GM19351 (cell line): ENCODE measurements around the gene GNA14.
"Not testable (repeated sequence)": the region's sequence is repeated elsewhere in the genome, so short reads cannot be mapped to it uniquely, and the experiment has no call there.

ENCODE experiments used
- ATAC-seq: cut with Tn5 transposase; IDR thresholded peaks from one replicate; pipeline ENCODE4 v1.9.1; 2021; ENCODE audit warnings: mild to moderate bottlenecking, moderate library complexity; ENCODE audit not compliant: unreplicated experiment

Gene GNA14

DNA sequence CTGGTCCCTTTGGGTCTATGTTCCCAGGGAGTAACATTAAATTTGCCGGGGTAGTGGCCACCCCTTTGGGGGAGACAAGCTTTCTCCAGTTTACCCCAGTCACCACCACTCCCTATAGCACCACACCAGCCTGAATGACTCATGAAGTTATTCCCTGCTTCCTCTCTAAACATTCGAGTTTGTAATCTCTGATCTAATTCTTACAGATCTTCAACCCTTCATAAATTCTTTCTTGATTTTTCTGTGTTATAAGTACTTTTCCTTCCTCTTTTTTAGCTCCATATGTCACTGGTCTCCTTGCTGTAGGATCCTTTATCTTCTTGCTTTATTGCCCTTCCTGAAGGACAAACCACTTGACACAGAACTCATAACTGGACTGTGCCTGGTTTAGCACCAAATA lies 55.6 kb downstream of the GNA14 start:
- ATAC-seq, result no peak

DNA sequence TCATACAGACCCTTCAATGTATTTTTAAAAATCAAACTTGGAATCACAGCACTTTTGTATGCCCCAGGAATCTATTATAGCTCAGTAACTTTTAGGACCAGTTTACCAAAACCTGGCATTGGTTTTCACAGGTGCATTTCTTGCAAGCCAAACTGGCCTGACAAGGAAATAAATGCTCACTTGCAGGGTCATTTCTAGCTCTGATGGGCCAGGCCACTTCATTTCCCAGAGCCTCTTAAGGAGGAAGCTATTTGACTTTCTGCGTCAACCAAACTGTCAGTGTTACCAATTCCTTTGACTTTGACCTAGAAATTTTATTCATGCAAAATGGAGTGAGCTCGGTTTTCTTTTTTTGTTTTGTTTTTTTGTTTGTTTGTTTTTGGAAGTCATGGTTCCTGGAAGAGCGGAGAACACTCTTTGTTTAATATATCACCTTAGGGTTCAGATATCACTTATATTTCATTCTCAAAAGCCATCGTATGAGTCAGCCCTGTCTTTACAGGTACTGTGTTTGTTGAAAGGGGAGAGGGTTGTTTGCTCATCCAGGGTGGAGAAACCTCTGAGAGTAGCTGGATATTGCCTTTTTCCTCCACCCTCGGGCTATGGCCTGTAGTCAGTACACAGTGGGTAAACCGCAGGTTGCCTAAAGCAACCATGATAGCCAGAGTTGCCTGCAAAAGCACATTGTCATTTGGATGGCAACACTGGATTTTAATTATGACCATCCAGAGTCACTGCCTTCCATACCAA lies 58.9 kb downstream of the GNA14 start:
- ATAC-seq, result no peak

DNA sequence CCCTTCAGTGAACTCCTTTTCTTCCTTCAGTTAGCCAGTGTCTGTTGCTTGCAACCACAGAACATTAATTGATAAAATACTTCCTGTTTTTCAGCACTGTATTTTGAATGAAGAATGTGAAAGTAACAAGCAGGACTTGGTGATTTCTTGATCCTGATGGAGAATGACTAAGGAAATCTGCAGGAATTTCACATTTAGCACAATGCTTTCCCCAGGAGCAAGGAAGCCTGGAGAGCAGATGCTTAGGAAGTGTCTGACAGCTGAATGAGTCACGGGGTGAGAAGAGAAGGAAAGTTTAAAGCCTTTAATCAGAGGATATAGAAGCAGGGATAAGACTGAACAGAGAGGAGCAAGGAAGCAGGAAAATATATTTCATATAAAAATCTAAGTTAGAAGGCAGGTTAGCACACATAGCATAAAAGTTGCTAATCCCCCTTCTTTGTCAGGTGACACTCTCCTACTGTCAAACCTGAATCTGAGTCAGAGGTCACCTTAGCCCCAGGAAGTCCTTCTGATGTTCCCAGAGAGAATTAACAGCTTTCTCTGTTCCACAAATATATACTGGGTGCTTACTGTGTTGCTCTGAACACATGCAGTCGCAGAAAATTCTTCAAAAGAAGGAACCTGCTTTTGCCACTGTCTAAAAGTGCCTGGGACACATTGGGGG lies 59.7 kb downstream of the GNA14 start:
- ATAC-seq, result no peak

DNA sequence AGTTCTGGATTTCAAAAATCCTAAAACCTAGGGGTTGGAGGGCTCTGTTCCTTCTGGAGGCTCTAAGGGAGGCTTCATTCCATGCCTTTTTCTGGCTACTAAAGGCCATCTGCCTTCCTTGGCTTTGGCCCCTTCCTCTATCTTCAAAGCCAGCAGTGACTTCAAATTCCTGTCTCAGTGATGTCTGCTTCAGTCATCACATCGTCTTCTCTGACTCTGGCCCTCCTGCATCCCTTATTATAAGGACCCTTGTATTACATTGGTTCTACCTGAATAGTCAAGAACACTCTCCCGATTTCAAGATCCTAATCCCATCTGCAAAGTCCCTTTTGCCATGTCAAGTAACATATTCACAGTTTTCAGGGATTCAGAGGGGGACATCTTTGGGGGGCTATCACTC lies 60.3 kb downstream of the GNA14 start:
- no peak for ATAC-seq

DNA sequence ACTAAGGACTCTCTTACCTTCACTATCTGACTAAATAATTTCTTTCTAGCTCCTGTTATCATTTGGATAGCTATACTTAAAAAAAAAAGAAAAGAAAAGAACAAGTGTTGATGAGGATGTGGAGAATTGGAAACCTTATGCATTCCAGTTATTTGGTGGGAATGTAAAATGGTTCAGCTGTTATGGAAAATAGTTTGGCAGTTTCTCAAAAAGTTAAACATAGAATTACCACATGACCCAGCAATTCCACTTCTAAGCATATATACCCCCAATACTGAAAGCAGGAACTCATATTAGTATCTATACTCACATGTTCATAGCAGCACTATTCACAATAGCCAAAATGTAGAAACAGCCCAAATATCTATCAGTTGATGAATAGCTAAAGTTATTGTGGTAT lies 61.1 kb downstream of the GNA14 start:
- no peak for ATAC-seq

DNA sequence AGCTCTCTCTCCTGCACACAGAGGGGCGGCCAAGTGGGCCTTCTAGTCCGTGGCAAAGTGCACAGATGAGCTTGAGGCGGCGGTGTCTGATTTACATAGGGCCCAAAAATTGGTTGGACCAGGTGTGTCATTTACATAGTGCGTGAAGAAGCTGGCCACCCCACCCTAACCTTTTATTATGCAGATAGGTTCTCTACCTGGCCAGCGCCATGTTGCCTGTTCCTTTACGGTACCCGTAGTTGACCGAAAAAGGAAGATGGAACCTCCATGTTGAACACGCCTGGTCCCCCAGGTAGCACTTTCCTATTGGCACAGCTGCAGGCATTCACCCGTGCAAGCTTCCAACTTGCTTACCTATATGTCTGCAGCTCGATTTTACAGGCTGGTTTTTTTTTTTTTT lies 61.5 kb downstream of the GNA14 start:
- ATAC-seq, result no peak

DNA sequence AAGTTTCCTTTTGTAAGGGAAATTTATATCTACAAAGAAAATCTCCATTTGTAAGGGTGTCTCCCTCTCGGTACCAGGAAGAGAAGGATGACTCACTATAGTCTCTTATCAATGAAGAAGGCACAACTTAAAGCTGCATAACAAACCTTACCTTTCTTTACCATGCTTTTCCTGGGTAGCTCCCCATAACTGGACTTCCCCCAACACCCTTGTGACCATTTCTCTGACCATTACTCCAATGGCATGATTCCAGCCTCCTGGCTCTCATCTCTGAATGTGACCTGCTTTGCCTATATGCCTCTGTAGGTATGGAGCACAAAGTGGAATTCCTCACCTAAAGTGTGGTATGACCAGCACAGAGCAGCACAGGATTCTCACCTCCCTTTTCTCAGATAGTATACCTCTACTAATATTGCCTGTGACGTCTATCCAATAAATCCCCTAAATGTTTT lies 62.8 kb downstream of the GNA14 start:
- no peak for ATAC-seq

DNA sequence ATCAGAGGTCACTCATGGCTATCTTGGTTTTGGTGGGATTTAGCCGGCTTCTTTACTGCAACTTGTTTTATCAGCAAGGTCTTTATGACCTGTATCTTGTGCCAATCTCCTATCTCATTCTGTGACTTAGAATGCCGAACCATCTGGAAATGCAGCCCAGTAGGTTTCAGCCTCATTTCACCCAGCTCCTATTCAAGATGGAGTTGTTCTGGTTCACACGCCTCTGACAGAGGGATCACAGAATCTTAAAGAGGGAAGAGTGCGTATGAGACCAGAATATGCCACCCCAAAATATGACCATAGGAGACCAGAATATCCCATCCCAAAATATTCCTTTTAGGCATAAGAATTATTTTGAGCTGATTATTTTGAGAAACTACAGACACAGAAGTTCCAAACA lies 63.2 kb downstream of the GNA14 start:
- not testable (repeated sequence) for ATAC-seq

DNA sequence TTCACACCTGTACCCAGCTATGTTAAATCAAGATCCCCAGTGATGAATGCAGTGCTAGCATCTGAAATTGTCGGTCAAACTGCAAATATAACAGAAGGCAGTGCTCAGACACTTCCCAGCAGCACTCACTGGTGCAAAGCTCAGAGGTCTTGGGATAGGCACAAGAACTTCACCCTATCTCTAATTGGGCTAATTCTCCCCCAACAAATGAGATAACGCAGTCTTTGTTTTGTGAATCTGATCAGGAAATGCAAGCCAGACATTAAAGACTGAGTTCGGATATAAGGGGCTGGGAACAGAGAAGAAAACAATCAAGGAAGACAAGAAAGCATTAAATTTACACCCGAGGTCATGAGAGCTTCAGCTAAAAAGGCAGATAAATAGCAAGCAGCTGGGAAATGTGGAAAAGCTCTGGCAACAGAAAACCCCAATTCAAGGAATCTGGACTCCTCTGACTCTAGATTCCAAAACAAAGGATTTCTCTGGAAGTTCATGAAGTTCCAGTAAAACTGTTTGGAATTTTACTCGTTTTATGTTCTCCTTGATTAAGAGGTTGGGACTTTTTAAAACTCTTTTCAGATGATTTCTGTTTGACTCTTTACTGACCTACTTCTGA lies 65.1 kb downstream of the GNA14 start:
- ATAC-seq, result no peak

DNA sequence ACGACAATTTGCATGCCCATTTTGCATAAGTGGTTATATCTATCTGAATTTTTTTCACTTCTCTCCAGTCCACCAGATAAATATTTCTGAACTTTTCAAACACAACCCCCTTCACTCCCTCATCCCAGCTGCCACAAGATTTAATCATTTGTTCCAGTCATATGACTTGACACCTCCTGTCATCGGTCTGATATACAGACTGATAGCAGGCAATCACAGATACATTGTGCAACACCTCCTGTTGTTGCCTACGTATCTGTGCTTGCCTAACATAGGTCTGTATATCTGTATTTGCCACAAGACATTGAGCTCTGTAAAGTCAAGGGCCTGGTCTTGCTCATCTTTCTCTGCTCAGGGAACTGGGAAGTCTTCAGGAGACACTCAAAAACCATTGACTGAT lies 65.6 kb downstream of the GNA14 start:
- ATAC-seq, result no peak

DNA sequence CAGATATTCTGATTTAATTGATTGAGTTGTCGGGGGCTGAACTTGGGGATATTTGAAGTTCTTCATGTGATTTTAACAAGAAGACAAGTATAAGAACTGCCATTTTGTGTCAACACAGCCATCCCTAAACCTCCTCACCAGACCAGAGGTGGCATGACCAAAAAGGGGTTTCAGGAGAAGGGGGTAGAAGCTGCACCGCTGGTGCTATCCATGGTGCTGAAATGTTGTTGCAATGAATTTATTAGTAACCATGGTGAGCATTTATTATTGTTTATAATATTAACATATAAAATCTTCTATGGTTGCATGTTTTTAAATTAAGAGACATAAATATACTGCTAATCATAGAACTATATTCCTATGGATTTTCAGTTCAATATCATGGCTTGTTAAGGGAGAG lies 72.3 kb downstream of the GNA14 start:
- ATAC-seq, result no peak

DNA sequence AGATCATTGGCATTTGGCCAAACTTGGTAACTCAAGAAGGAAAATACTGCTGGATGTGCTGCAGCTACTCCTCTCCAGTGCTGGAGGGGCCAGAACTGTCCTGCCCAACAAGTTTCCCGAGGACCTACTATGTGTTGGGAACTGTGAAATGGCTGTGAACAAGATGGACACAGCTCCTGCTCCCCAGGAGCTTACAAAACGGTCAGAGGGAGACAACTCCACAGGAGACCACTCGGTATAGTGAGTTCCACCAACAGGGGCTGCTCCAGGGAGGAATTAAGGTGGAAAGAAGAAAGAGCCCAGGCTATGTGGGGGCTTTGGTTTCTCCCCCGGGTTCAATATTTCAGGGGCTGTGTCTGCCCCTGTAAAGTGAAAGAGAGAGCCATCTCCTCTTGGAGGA lies 78.8 kb downstream of the GNA14 start:
- no peak for ATAC-seq

DNA sequence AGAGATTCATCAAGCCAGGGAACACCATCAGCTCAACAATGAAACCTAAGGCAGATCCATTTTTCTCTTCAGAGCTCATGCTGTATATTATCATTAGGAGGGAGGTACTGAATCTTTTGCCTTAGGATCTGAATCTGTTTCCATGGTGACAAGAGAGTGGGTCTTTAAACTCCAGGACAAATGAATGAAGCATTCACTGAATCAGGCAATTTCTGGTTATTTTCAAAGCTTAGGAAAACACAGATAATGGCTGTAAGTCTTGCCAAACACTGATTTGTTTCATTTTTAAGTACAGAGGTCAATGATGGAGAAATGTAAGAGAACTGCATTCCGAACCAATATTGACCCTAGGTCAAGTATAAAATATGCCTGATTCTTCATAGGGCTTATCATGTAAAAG lies 84.9 kb downstream of the GNA14 start:
- ATAC-seq, result no peak

DNA sequence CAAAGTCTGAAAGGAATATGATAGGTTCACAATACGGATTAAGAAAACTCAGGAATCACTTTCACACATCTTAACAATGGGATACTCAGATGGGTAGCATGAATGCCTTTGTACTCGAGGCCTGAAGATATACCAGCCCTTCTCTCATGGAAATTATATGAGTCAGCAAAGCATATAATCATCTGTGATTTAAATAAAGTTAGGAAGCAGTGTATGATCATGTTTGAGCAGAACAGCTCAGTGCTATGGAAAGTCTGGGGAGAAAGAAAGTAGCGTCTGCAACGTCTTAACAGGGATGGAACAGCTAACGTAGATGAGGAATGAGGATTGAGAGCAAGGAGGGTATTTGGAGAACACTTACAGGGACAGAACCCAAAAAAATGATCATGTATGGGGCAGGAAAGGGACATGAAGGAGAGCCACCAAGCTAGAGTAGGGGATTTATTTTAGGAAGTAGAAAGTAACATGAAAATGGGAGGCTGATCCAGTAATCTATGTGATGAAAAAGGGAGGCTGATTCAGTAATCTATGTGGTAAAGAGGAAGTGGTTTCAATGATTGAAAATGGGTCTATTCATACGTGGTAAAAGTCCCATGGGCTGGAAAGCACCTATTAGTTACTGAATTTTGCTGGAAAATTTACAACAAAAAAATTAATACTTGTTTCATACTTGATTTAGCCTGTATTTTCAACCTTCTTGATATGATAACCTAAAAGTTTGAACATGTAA lies 85.9 kb downstream of the GNA14 start:
- ATAC-seq, result peak; percentile 67

DNA sequence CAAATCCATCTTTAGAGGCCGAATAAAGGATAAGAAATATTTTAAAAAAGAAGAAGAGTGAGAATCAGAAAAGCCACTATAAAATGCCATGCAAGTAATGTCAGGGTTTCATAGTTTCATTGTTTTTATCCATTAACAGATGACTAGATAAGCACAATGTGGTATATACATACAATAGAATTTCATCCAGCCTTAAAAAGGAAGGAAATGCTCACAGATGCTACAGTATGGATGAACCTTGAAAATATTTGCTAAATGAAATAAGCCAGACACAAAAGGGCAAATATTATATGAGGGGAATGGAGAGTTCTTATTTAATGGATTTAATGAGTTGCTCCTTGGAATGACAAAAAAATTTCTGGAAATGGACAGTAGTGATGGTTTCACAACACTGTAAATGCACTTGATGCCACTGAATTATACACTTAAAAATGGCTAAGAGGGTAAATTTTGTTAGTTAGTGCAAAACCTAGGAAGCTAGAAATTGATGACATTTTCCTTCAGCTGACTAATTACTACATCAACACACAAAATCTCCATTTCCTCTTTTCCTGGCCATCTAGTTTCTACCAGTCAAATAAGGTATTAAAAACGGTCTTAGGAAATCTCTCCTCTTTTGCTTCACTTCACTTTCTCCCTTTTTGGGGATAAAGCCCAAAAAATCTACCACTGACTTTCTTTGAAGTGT lies 86.6 kb downstream of the GNA14 start:
- ATAC-seq, result no peak

DNA sequence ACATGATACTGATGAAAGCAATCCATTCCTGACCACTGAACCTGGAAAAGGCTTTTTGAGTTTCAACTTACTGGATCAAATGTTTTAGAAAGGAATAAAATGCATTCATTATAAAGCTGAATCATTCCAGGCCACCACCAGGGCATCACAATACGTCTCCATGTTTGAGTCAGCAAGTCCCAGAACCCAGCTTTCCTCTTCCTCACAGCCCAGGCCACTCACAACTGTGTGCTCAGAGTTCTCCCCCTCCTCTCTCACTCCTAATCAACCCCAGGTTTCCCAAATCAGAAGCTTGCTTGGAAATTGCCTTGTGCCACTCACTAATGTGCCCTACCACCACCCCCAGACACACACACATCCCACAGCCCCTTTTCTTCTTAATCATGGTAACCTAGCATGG lies 91.7 kb downstream of the GNA14 start:
- no peak for ATAC-seq

DNA sequence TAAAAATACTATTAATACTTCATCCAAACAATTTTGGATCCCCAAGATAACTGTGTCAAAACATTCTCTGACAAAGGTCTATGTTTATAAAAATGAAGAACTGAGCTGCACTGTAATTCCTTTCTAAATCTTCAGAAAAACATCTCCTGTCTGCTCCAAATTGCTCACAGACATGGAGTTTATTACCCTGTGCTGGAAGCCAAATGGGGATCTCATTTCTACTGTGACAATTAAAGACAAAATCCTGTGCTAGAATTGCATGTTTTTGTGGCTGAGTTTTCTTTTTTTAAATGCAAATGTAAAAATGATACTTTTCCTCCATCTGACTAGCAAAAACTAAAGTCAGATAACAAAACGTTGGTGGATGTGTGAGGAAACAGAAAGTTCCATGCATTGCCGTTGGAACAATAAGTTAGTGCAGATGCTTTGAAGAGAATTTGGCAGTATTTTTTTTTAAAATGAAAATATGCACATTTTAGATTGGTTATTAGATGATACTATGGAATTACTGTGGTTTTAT lies 93.5 kb downstream of the GNA14 start:
- no peak for ATAC-seq

DNA sequence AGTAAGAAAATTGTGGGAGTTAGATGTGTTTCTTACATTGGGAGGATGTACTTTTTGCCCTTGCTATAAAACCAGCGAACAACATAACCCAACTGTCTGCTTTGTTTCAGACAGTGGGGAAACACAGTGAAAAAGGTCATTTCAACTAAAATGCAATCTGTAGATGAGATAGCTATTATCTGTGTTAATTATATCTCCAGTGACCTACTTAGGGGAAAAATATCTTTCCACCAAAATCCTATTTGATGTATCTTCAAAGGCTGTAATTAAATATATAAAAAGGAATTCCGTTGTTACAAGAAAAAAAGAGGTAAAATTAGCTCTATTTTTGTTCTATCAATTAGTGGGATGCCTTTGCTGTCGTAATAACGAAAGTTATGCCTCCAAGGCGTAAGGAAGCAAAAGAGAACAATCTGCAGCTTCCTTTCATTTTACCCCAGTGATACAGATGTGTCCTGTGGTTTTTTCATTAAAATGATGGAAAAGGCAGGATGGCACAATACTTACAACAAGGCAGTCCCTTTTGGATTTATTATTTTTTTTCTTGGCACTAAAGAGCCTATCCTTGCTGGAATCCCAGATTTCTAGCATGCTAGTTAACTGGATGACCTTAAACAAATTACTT lies 100.9 kb downstream of the GNA14 start:
- ATAC-seq, result no peak

DNA sequence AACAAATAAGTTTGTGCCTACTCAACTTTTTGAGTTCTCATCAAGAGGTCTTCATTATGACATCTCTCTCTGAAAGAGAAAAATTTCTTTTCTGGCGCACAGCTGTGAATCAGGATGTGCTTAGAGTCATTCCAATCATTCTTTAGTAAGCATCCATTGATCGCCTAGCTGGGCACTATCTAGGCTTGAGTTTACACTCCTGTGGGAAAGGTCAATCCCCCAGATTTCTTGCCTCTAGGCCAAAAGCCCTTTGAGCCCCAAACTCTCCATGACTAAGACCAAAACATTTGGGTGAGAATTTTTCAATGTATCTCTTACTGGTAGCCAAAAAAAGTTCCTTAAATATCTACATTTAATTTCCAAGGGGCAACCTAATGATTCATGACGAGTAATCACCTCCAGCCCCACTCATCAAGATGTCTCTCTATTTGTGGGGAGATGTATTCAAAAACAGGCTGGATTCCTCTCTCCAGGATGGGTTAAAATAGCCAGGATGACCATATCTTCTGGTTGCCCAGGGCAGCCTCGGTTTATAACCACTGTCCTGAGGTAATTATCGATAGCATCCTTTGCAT lies 101.7 kb downstream of the GNA14 start:
- ATAC-seq, result no peak

DNA sequence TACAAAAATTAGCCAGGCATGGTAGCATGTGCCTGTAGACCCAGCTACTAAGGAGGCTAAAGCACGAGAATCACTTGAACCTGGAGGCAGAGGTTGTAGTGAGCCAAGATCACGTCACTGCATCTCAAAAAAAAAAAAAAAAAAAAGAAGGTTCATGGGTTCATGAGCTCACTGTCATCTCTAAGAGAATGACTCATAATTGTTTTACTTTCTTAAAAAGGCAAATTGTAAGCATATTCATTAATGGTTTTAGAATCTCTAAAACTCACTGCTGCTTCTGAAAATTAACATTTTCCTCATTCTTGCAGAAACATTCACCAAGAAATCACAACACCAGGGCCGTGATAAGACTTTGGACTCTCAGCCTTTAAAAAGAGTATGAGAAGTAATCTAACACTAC lies 103.6 kb downstream of the GNA14 start:
- no peak for ATAC-seq
